Prostate gland (tissue), 2 donors: ENCODE data around the gene AQR. TPM values are rescaled to one million over a fixed set of nuclear protein-coding genes. Genes with fewer than 3 reads are reported as not detected.
"Not testable (repeated sequence)": the region's sequence is repeated elsewhere in the genome, so short reads cannot be mapped to it uniquely, and the experiment has no call there.

Experiments used
- DNase-seq: peaks from one replicate; pipeline ENCODE4 v3.0.0-alpha.2; 2019; ENCODE audit warnings: low spot score
- H3K27ac ChIP-seq, 2 donors: fragments of 200-600 bp; sonication (generic); 2 replicates each; pipeline ENCODE4 v1.5.1; 2017 to 2019
- H3K27me3 ChIP-seq: fragments of 200-600 bp; sonication (generic); replicated peaks from 2 replicates; pipeline ENCODE4 v1.5.1; 2019; ENCODE audit not compliant: insufficient read depth
- H3K36me3 ChIP-seq, 2 donors: fragments of 200-600 bp; sonication (generic); 1 replicate in 1 of 2; 2 replicates in 1 of 2; pipeline versions ENCODE4 v1.5.1 to v1.8.1; 2017 to 2019
- H3K4me1 ChIP-seq: fragments of 200-600 bp; sonication (generic); replicated peaks from 2 replicates; pipeline ENCODE4 v1.5.1; 2019
- H3K4me3 ChIP-seq, 2 donors: fragments of 200-600 bp; sonication (generic); 2 replicates each; pipeline ENCODE4 v1.5.1; 2017 to 2019
- H3K9me3 ChIP-seq: fragments of 200-600 bp; sonication (generic); 2 replicates; pipeline ENCODE4 v1.5.1; 2017
- CTCF ChIP-seq, 4 experiments: fragments of 200-600 bp in 2 of 4; fragments of 450-650 bp in 2 of 4; sonication (generic) in 2 of 4; IDR thresholded peaks; 1 replicate in 3 of 4; 2 replicates in 1 of 4; pipeline ENCODE4 v1.5.1; 2016 to 2019; ENCODE audit warnings: antibody characterized with exemption in 4 of 4, mild to moderate bottlenecking in 2 of 4, moderate library complexity in 2 of 4
- POLR2A ChIP-seq: fragments of 450-650 bp; IDR thresholded peaks from one replicate; pipeline ENCODE4 v1.6.1; 2016; ENCODE audit warnings: antibody characterized with exemption, mild to moderate bottlenecking
- POLR2AphosphoS5 ChIP-seq: sonication (generic); formaldehyde crosslinking; IDR thresholded peaks from one replicate; pipeline ENCODE4 v1.6.1; 2017; ENCODE audit warnings: antibody characterized with exemption
- WGBS: methylation state at CpG from one replicate; pipeline ENCODE4 v1.1.5; 2018; 5-methylcytosine and 5-hydroxymethylcytosine counted together
- intact Hi-C: fragments of 100-400 bp; cut with DNase I; formaldehyde crosslinking; loops from one replicate; pipeline ENCODE4 v1.14.2; 2022
- total RNA-seq, 2 donors: library from RNA; depleted of rRNA; stranded (reverse); fragments of >200 nt; gene quantifications; one replicate each; pipeline ENCODE4 v1.1.0, GENCODE V29; 2016

The AQR gene
- total RNA-seq, 2 donors from 2014 or later: 32.9 to 34.0 TPM

GRCh38 chr15:34942363-34942762, 27.2 kb downstream of the AQR start:
- no peak for DNase-seq
- TF ChIP-seq CTCF (IDR thresholded peaks at IDR 0.05) (no peak), POLR2A (no peak), POLR2AphosphoS5 (no peak)
- intact Hi-C loops: no loop called here
- Histone ChIP-seq H3K27ac (no peak overlapping the region), H3K27me3 (no peaks in the 10 kb centered on the region), H3K4me3 (no peak overlapping the region), H3K9me3 (no peaks in the 10 kb centered on the region), H3K36me3 (no peaks in the 10 kb centered on the region), H3K4me1 (no peaks in the 10 kb centered on the region)
- 61% methylated on average over 6 of the region's 6 CpGs for WGBS

DNA sequence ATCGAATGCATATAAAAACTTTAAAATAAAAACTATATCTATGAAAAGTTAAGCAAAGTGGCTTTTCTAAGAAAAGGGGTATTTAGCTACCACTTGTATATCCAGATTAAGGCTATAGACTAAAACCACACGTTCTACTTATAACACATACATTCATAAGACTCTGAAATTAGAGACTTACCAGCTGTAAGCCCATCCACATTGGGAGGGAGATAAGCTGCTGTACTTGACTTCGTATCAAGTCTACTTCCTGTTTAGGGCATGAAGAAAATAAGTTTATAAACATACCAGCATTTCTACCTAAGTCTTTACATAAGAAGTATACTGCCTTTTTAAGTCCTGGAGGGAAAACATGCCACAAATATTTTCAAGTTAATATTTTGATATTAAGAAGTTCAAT, 27.7 kb downstream of the AQR start:
- H3K36me3 ChIP-seq: no peaks in the 10 kb centered on the region
- DNase-seq: no peak
- no peak overlapping the region for H3K4me3 ChIP-seq
- H3K4me1 ChIP-seq: no peaks in the 10 kb centered on the region
- TF ChIP-seq CTCF (IDR thresholded peaks at IDR 0.05): no peak
- TF ChIP-seq POLR2AphosphoS5: no peak
- TF ChIP-seq POLR2A: no peak
- 82% methylated on average over 3 of the region's 3 CpGs for WGBS
- H3K27me3 ChIP-seq: no peaks in the 10 kb centered on the region
- intact Hi-C loops: no loop called here
- H3K27ac ChIP-seq: no peak overlapping the region
- no peaks in the 10 kb centered on the region for H3K9me3 ChIP-seq

GRCh38 chr15:34941185-34941698, 28.3 kb downstream of the AQR start:
- H3K27ac ChIP-seq: no peak overlapping the region
- intact Hi-C loops: no loop called here
- no peak for DNase-seq
- no peaks in the 10 kb centered on the region for H3K4me1 ChIP-seq
- WGBS: 96% methylated on average over 2 of the region's 2 CpGs
- TF ChIP-seq CTCF (IDR thresholded peaks at IDR 0.05) (no peak), POLR2A (no peak), POLR2AphosphoS5 (no peak)
- H3K27me3 ChIP-seq: no peaks in the 10 kb centered on the region
- H3K36me3 ChIP-seq: no peaks in the 10 kb centered on the region
- H3K9me3 ChIP-seq: no peaks in the 10 kb centered on the region
- H3K4me3 ChIP-seq: no peak overlapping the region

DNA sequence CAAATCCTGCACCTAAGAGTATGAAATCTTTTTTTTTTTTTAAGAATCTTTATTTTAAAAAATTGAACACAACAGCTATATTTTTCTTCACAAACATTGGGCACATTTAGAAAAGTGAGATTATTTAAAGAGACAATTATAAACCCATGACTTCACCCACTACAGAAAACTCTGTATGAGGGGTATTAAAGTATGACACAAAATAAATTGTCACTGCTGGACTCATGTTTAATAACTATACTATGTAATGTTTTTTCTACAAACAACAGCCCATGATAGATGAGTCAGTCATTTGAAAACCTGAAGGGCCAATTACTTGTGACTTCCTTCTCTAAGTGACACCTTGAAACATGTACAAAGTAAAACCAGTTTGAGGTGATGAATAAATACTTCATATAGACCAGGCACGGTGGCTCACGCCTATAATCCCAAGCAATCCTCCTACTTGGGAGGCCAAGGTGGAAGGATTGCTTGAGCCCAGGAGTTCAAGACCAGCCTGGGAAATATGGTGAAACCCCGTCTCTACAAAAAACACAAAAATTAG, 36.0 kb downstream of the AQR start:
- no peak overlapping the region for H3K4me3 ChIP-seq
- intact Hi-C loops: no loop called here
- H3K4me1 ChIP-seq: no peaks in the 10 kb centered on the region
- TF ChIP-seq CTCF (IDR thresholded peaks at IDR 0.05) (no peak), POLR2AphosphoS5 (no peak), POLR2A (no peak)
- DNase-seq: no peak
- 91% methylated on average over 3 of the region's 3 CpGs for WGBS
- H3K27ac ChIP-seq: no peak overlapping the region
- H3K9me3 ChIP-seq: no peaks in the 10 kb centered on the region
- H3K36me3 ChIP-seq: peaks cover 2 to 16% of the 10 kb centered on the region in 2 donors
- no peaks in the 10 kb centered on the region for H3K27me3 ChIP-seq

- intact Hi-C loops: not testable (repeated sequence)
- WGBS: 98% methylated on average over 6 of the region's 6 CpGs
Measured at GRCh38 chr15:34928349-34928748, 41.2 kb downstream of the AQR start.

More at GRCh38 chr15:34928349-34928748, 41.2 kb downstream of the AQR start:
- H3K27me3 ChIP-seq, H3K4me1 ChIP-seq, H3K9me3 ChIP-seq, H3K4me3 ChIP-seq, DNase-seq, H3K27ac ChIP-seq: not testable (repeated sequence)
- H3K36me3 ChIP-seq: peaks cover 2 to 16% of the 10 kb centered on the region in 2 donors
